GM18858 (cell line): ENCODE data around the gene CPNE2.

Source experiments
- ATAC-seq: cut with Tn5 transposase; IDR thresholded peaks from one replicate; pipeline ENCODE4 v1.9.1; 2021; ENCODE audit not compliant: unreplicated experiment

The CPNE2 gene

GRCh38 chr16:57191056-57191571 is 98.7 kb downstream of the CPNE2 start:
- no peak for ATAC-seq

GRCh38 chr16:57192146-57192545 is 99.8 kb downstream of the CPNE2 start:
- no peak for ATAC-seq

- ATAC-seq = no peak
Measured at GRCh38 chr16:57192720-57193486, 100.5 kb downstream of the CPNE2 start.

GRCh38 chr16:57194512-57194911 is 102.1 kb downstream of the CPNE2 start:
- ATAC-seq = no peak

- no peak for ATAC-seq
Measured at GRCh38 chr16:57196286-57196685, 103.9 kb downstream of the CPNE2 start.

GRCh38 chr16:57196753-57197152 is 104.4 kb downstream of the CPNE2 start:
- no peak for ATAC-seq
